GM18517 (cell line): ENCODE data around the gene BCL2L2.
A peak's percentile ranks its signal among the peaks of the same experiment; 100 is the strongest.
"Not testable (repeated sequence)": the region's sequence is repeated elsewhere in the genome, so short reads cannot be mapped to it uniquely, and the experiment has no call there.

Experiments used
- ATAC-seq: cut with Tn5 transposase; IDR thresholded peaks from one replicate; pipeline ENCODE4 v1.9.1; 2021; ENCODE audit warnings: mild to moderate bottlenecking, moderate library complexity; ENCODE audit not compliant: unreplicated experiment

Gene BCL2L2

GRCh38 chr14:23306412-23307145, at the start of gene BCL2L2:
BCL2L2 (plus strand) TSS chr14:23306833; CDS start chr14:23307768, 935 bp downstream.
- no peak for ATAC-seq

GRCh38 chr14:23258256-23258655, 48.4 kb upstream of the BCL2L2 start:
- no peak for ATAC-seq

GRCh38 chr14:23259426-23259825, 47.2 kb upstream of the BCL2L2 start:
- no peak for ATAC-seq

- not testable (repeated sequence) for ATAC-seq
These were observed 45.8 kb upstream of the BCL2L2 start for GRCh38 chr14:23260849-23261248.

GRCh38 chr14:23269193-23269592, 37.4 kb upstream of the BCL2L2 start:
- ATAC-seq, result no peak

- ATAC-seq, result no peak
These were observed 31.2 kb upstream of the BCL2L2 start for GRCh38 chr14:23275412-23275811.

- no peak for ATAC-seq
These were observed 29.4 kb upstream of the BCL2L2 start for GRCh38 chr14:23277189-23277588.

GRCh38 chr14:23277928-23278327, 28.7 kb upstream of the BCL2L2 start:
- ATAC-seq, result not testable (repeated sequence)

GRCh38 chr14:23281247-23281646, 25.4 kb upstream of the BCL2L2 start:
- no peak for ATAC-seq

GRCh38 chr14:23284654-23285529, 21.7 kb upstream of the BCL2L2 start:
- no peak for ATAC-seq

GRCh38 chr14:23285530-23286019, 21.1 kb upstream of the BCL2L2 start:
- peak; percentile 8 for ATAC-seq

- ATAC-seq, result peak; percentile 97
These were observed 20.4 kb upstream of the BCL2L2 start, which contains the start of gene HOMEZ for GRCh38 chr14:23286020-23286901. HOMEZ (minus strand) TSS chr14:23286132; CDS start chr14:23285952, 180 bp downstream.

- no peak for ATAC-seq
These were observed 19.6 kb upstream of the BCL2L2 start for GRCh38 chr14:23286902-23287479.

GRCh38 chr14:23294734-23295561, 11.7 kb upstream of the BCL2L2 start:
- ATAC-seq, result peak; percentile 44

GRCh38 chr14:23296012-23296777, 10.4 kb upstream of the BCL2L2 start:
- ATAC-seq, result no peak

GRCh38 chr14:23297096-23297495, 9.5 kb upstream of the BCL2L2 start:
- ATAC-seq, result no peak

GRCh38 chr14:23297611-23298277, 8.9 kb upstream of the BCL2L2 start:
- ATAC-seq, result no peak
